GM23338 (cell line): ENCODE data around the gene CBX2. TPM values are rescaled to one million over a fixed set of nuclear protein-coding genes. Genes with fewer than 3 reads are reported as not detected.

ENCODE experiments used
- ATAC-seq: fragments of 200-7000 bp; cut with Tn5 transposase; 3 replicates; pipeline ENCODE4 v1.9.1; 2020
- DNase-seq: peaks from one replicate; pipeline ENCODE4 v3.0.0-alpha.2; 2015; ENCODE audit warnings: low spot score
- H2AFZ ChIP-seq: fragments of 200-600 bp; sonication (generic); 2 replicates; pipeline ENCODE4 v1.8.0; 2016; ENCODE audit warnings: antibody characterized with exemption, mild to moderate bottlenecking, moderate library complexity
- H3F3A ChIP-seq: fragments of 200-600 bp; sonication (generic); replicated peaks from 2 replicates; pipeline ENCODE4 v1.8.0; 2017; ENCODE audit warnings: antibody characterized with exemption, mixed run types, low read depth
- H3K27ac ChIP-seq: fragments of 200-600 bp; sonication (generic); 2 replicates; pipeline ENCODE4 v1.6.1; 2016; ENCODE audit warnings: low read depth
- H3K27me3 ChIP-seq: fragments of 200-600 bp; sonication (generic); 2 replicates; pipeline ENCODE4 v1.8.0; 2016; ENCODE audit warnings: mild to moderate bottlenecking, mixed run types, moderate library complexity; ENCODE audit not compliant: insufficient read depth
- H3K36me3 ChIP-seq: fragments of 200-600 bp; sonication (generic); 2 replicates; pipeline ENCODE4 v1.8.0; 2016; ENCODE audit warnings: mild to moderate bottlenecking; ENCODE audit not compliant: insufficient read depth
- H3K4me1 ChIP-seq: fragments of 200-600 bp; sonication (generic); 2 replicates; pipeline ENCODE4 v1.8.0; 2016; ENCODE audit warnings: mild to moderate bottlenecking, moderate library complexity; ENCODE audit not compliant: insufficient read depth
- H3K4me2 ChIP-seq: fragments of 200-600 bp; sonication (generic); 2 replicates; pipeline ENCODE4 v1.7.1; 2017; ENCODE audit warnings: mixed run types
- H3K4me3 ChIP-seq: fragments of 200-600 bp; sonication (generic); 2 replicates; pipeline ENCODE4 v1.6.1; 2016; ENCODE audit warnings: mixed run types
- H3K79me2 ChIP-seq: fragments of 200-600 bp; sonication (generic); replicated peaks from 2 replicates; pipeline ENCODE4 v1.8.0; 2017; ENCODE audit warnings: mild to moderate bottlenecking; ENCODE audit not compliant: insufficient read depth
- H3K9me2 ChIP-seq: fragments of 200-600 bp; sonication (generic); 2 replicates; pipeline ENCODE4 v1.8.0; 2017; ENCODE audit not compliant: insufficient read depth
- H4K20me1 ChIP-seq: fragments of 200-600 bp; sonication (generic); replicated peaks from 2 replicates; pipeline ENCODE4 v1.8.0; 2017; ENCODE audit warnings: mild to moderate bottlenecking; ENCODE audit not compliant: insufficient read depth
- H3K27ac Mint-ChIP-seq: 2 replicates; pipeline ENCODE4 v1.8.0; 2020; ENCODE audit warnings: inconsistent platforms, mild to moderate bottlenecking, moderate library complexity, mixed read lengths
- H3K27me3 Mint-ChIP-seq: 3 replicates; pipeline ENCODE4 v1.8.0; 2022; ENCODE audit warnings: low read depth, mild to moderate bottlenecking, moderate library complexity, mixed read lengths, inconsistent platforms; ENCODE audit not compliant: insufficient read depth, poor library complexity
- H3K36me3 Mint-ChIP-seq: 3 replicates; pipeline ENCODE4 v1.8.0; 2021; ENCODE audit warnings: low read depth, mild to moderate bottlenecking, inconsistent platforms, moderate library complexity, mixed read lengths
- H3K4me1 Mint-ChIP-seq: 3 replicates; pipeline ENCODE4 v1.8.0; 2020; ENCODE audit warnings: mild to moderate bottlenecking, inconsistent platforms, mixed read lengths
- H3K4me3 Mint-ChIP-seq: 3 replicates; pipeline ENCODE4 v1.8.0; 2021; ENCODE audit warnings: moderate library complexity, mild to moderate bottlenecking, inconsistent platforms, mixed read lengths
- H3K9me3 Mint-ChIP-seq: 3 replicates; pipeline ENCODE4 v1.8.0; 2020; ENCODE audit warnings: moderate library complexity, mild to moderate bottlenecking, inconsistent platforms, mixed read lengths
- CREB1 ChIP-seq: fragments of 250-450 bp; sonication (Bioruptor Pico); IDR thresholded peaks from 2 replicates; pipeline ENCODE4 v1.5.0; 2020; ENCODE audit warnings: low read depth, mild to moderate bottlenecking, moderate library complexity
- ETS1 ChIP-seq: IDR thresholded peaks from 2 replicates; pipeline ENCODE4 v1.6.1; 2016; ENCODE audit warnings: antibody characterized with exemption
- EZH2 ChIP-seq: fragments of 200-600 bp; sonication (generic); IDR thresholded peaks from one replicate; pipeline ENCODE4 v1.8.0; 2017; ENCODE audit warnings: antibody characterized with exemption, mild to moderate bottlenecking, low read depth; ENCODE audit not compliant: unreplicated experiment
- STAT1 ChIP-seq: IDR thresholded peaks from one replicate; pipeline ENCODE4 v1.6.1; 2016; ENCODE audit warnings: antibody characterized with exemption; ENCODE audit not compliant: unreplicated experiment
- ZNF462 ChIP-seq: fragments of 250-450 bp; sonication (Bioruptor Pico); IDR thresholded peaks from 2 replicates; pipeline ENCODE4 v1.5.0; 2020; ENCODE audit warnings: mild to moderate bottlenecking, moderate library complexity
- polyA plus RNA-seq: library from polyadenylated mRNA; unstranded; fragments of >200 nt; fragmentation: Nextera tagmentation; extraction: Ambion mirVana; gene quantifications from 2 replicates; pipeline ENCODE4 v1.2.1, GENCODE V29; 2016
- total RNA-seq: library from RNA; depleted of rRNA; stranded (reverse); fragments of >200 nt; shearing (Covaris generic); gene quantifications from 2 replicates; pipeline ENCODE4 v1.2.3, GENCODE V29; 2014
- TF ChIP-seq, protein P1 (sequence below): IDR thresholded peaks from one replicate; pipeline ENCODE4 v1.6.1; 2018; ENCODE audit warnings: antibody characterized with exemption; ENCODE audit not compliant: unreplicated experiment

The CBX2 gene
- total and polyA plus RNA-seq, 2 experiments from 2014 or later: 26.6 to 114 TPM

- ATAC-seq: no peak
- H2AFZ ChIP-seq: no peak overlapping the region
- peak; percentile 57 for DNase-seq
Measured at GRCh38 chr17:79790805-79791734, 13.1 kb downstream of the CBX2 start.

More at GRCh38 chr17:79790805-79791734, 13.1 kb downstream of the CBX2 start:
- Histone ChIP-seq H3K4me2 (peak overlapping the region; percentile 55; the same call in 1 of the 2 replicates), H3K79me2 (no peaks in the 10 kb centered on the region), H3K36me3 (no peaks in the 10 kb centered on the region), H3K27ac (no peak overlapping the region), H3K4me3 (peak overlapping the region; percentile 43), H3K27me3 (peaks cover 93% of the 10 kb centered on the region), H4K20me1 (peaks cover 16% of the 10 kb centered on the region), H3K9me2 (no peaks in the 10 kb centered on the region), H3K4me1 (peaks cover 40% of the 10 kb centered on the region), H3F3A (peaks cover 35% of the 10 kb centered on the region)
- no peak overlapping the region for H3K4me3 Mint-ChIP-seq
- H3K4me1 Mint-ChIP-seq: peaks cover 52% of the 10 kb centered on the region
- no peak overlapping the region for H3K27ac Mint-ChIP-seq
- peaks cover 94% of the 10 kb centered on the region for H3K27me3 Mint-ChIP-seq
- TF ChIP-seq CREB1 (CRISPR knock-in tag) (no peak), ZNF462 (CRISPR knock-in tag) (no peak), EZH2 (peak; percentile 94), ETS1 (no peak), STAT1 (no peak)
- TF ChIP-seq, protein P1, sequence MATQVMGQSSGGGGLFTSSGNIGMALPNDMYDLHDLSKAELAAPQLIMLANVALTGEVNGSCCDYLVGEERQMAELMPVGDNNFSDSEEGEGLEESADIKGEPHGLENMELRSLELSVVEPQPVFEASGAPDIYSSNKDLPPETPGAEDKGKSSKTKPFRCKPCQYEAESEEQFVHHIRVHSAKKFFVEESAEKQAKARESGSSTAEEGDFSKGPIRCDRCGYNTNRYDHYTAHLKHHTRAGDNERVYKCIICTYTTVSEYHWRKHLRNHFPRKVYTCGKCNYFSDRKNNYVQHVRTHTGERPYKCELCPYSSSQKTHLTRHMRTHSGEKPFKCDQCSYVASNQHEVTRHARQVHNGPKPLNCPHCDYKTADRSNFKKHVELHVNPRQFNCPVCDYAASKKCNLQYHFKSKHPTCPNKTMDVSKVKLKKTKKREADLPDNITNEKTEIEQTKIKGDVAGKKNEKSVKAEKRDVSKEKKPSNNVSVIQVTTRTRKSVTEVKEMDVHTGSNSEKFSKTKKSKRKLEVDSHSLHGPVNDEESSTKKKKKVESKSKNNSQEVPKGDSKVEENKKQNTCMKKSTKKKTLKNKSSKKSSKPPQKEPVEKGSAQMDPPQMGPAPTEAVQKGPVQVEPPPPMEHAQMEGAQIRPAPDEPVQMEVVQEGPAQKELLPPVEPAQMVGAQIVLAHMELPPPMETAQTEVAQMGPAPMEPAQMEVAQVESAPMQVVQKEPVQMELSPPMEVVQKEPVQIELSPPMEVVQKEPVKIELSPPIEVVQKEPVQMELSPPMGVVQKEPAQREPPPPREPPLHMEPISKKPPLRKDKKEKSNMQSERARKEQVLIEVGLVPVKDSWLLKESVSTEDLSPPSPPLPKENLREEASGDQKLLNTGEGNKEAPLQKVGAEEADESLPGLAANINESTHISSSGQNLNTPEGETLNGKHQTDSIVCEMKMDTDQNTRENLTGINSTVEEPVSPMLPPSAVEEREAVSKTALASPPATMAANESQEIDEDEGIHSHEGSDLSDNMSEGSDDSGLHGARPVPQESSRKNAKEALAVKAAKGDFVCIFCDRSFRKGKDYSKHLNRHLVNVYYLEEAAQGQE: no peak
- peaks cover 1% of the 10 kb centered on the region; the same call in 1 of the 3 replicates for H3K36me3 Mint-ChIP-seq
- H3K9me3 Mint-ChIP-seq: no peaks in the 10 kb centered on the region
